Ascending aorta (tissue), 2 donors: ENCODE results near the gene USP6NL. TPM values are rescaled to one million over a fixed set of nuclear protein-coding genes. Genes with fewer than 3 reads are reported as not detected.
A peak's percentile ranks its signal among the peaks of the same experiment; 100 is the strongest.

Source experiments
- DNase-seq, 2 donors: peaks; one replicate each; pipeline ENCODE4 v3.0.0-alpha.2; 2019; ENCODE audit warnings: low spot score in 2 of 2
- H3K27ac ChIP-seq, 2 donors: fragments of 200-600 bp; sonication (generic); one replicate each; pipeline ENCODE4 v1.5.1; 2016 to 2017; ENCODE audit warnings: mild to moderate bottlenecking in 1 of 2
- H3K27me3 ChIP-seq: fragments of 200-600 bp; sonication (generic); one replicate; pipeline ENCODE4 v1.5.1; 2017
- H3K36me3 ChIP-seq, 2 donors: fragments of 200-600 bp; sonication (generic); one replicate each; pipeline ENCODE4 v1.5.1; 2016
- H3K4me1 ChIP-seq, 2 donors: fragments of 200-600 bp; sonication (generic); one replicate each; pipeline ENCODE4 v1.5.1; 2016 to 2017; ENCODE audit warnings: mild to moderate bottlenecking in 1 of 2
- H3K4me3 ChIP-seq, 2 donors: fragments of 200-600 bp; sonication (generic); one replicate each; pipeline ENCODE4 v1.5.1; 2016 to 2017; ENCODE audit warnings: mild to moderate bottlenecking in 1 of 2
- H3K9me3 ChIP-seq, 2 donors: fragments of 200-600 bp; sonication (generic); one replicate each; pipeline ENCODE4 v1.5.1; 2016
- CTCF ChIP-seq, 3 experiments: fragments of 200-600 bp in 2 of 3; fragments of 450-650 bp in 1 of 3; sonication (generic) in 2 of 3; IDR thresholded peaks; one replicate each; pipeline ENCODE4 v1.5.1; 2016 to 2019; ENCODE audit warnings: antibody characterized with exemption in 3 of 3, mild to moderate bottlenecking in 1 of 3, moderate library complexity in 1 of 3
- intact Hi-C: fragments of 100-400 bp; cut with DNase I; formaldehyde crosslinking; loops from one replicate; pipeline ENCODE4 v1.15.1; 2023
- total RNA-seq: library from RNA; depleted of rRNA; stranded (reverse); fragments of >200 nt; gene quantifications from one replicate; pipeline ENCODE4 v1.1.0, GENCODE V29; 2016

Gene USP6NL
- total RNA-seq, 1 donor from 2014 or later, result 20.5 TPM

GRCh38 chr10:11425296-11425610 is 186.2 kb downstream of the USP6NL start:
- DNase-seq, result no peak
- Histone ChIP-seq H3K9me3 (no peaks in the 10 kb centered on the region), H3K4me3 (no peak overlapping the region), H3K4me1 (no peaks in the 10 kb centered on the region), H3K36me3 (no peaks in the 10 kb centered on the region), H3K27ac (no peak overlapping the region), H3K27me3 (no peaks in the 10 kb centered on the region)
- intact Hi-C loops, result no loop called here
- TF ChIP-seq CTCF (IDR thresholded peaks at IDR 0.05), result no peak

- no peaks in the 10 kb centered on the region for H3K36me3 ChIP-seq
- peak in 2 of 3 experiments; percentile 40 to 65 for TF ChIP-seq CTCF (IDR thresholded peaks at IDR 0.05)
- H3K9me3 ChIP-seq, result no peaks in the 10 kb centered on the region
- intact Hi-C loops, result no loop called here
- H3K4me1 ChIP-seq, result no peaks in the 10 kb centered on the region
- H3K27me3 ChIP-seq, result no peaks in the 10 kb centered on the region
- H3K4me3 ChIP-seq, result no peak overlapping the region
- no peak overlapping the region for H3K27ac ChIP-seq
- peak in 1 of 2 donors; percentile 50 for DNase-seq
Measured at GRCh38 chr10:11424456-11425295, 186.8 kb downstream of the USP6NL start.

GRCh38 chr10:11416974-11417373 is 194.5 kb downstream of the USP6NL start:
- intact Hi-C loops, result no loop called here
- no peak for DNase-seq
- H3K36me3 ChIP-seq, result no peaks in the 10 kb centered on the region

GRCh38 chr10:11415095-11415494 is 196.4 kb downstream of the USP6NL start:
- H3K4me3 ChIP-seq, result no peak overlapping the region
- no peaks in the 10 kb centered on the region for H3K36me3 ChIP-seq
- H3K9me3 ChIP-seq, result peaks cover 0 to 10% of the 10 kb centered on the region in 2 donors
- no peaks in the 10 kb centered on the region for H3K27me3 ChIP-seq
- intact Hi-C loops, result no loop called here
- no peak overlapping the region for H3K27ac ChIP-seq
- no peaks in the 10 kb centered on the region for H3K4me1 ChIP-seq
- no peak for TF ChIP-seq CTCF (IDR thresholded peaks at IDR 0.05)
- DNase-seq, result peak in 1 of 2 donors; percentile 50

More at GRCh38 chr10:11416974-11417373, 194.5 kb downstream of the USP6NL start:
- Histone ChIP-seq H3K4me1 (no peaks in the 10 kb centered on the region), H3K4me3 (no peak overlapping the region), H3K27ac (no peak overlapping the region), H3K9me3 (peaks cover 0 to 9% of the 10 kb centered on the region in 2 donors), H3K27me3 (no peaks in the 10 kb centered on the region)
- TF ChIP-seq CTCF (IDR thresholded peaks at IDR 0.05), result no peak

- no peak for TF ChIP-seq CTCF (IDR thresholded peaks at IDR 0.05)
- Histone ChIP-seq H3K4me1 (no peaks in the 10 kb centered on the region), H3K4me3 (no peak overlapping the region), H3K27me3 (no peaks in the 10 kb centered on the region), H3K27ac (no peak overlapping the region), H3K9me3 (peaks cover 0 to 10% of the 10 kb centered on the region in 2 donors), H3K36me3 (no peaks in the 10 kb centered on the region)
- no peak for DNase-seq
- intact Hi-C loops, result no loop called here
Measured at GRCh38 chr10:11414314-11415038, 197.0 kb downstream of the USP6NL start.
